ENCODE measurements around the gene TAS2R3.
A peak's percentile ranks its signal among the peaks of the same experiment; 100 is the strongest.
"Not testable (repeated sequence)": the region's sequence is repeated elsewhere in the genome, so short reads cannot be mapped to it uniquely, and the experiment has no call there.

Gene TAS2R3

GRCh38 chr7:141763797-141764196 is at the start of gene TAS2R3:
TAS2R3 (plus strand) TSS chr7:141764097; CDS start chr7:141764159, 62 bp downstream.
- no peak for DNase-seq (ENCODE audit: low read depth in 2 of 3, low spot score in 1 of 3)

GRCh38 chr7:141714571-141714970 is 49.3 kb upstream of the TAS2R3 start:
- no peak for DNase-seq (ENCODE audit: low read depth in 2 of 3, low spot score in 1 of 3)

- no peak for DNase-seq (ENCODE audit: low read depth in 2 of 3, low spot score in 1 of 3)
These were observed 48.9 kb upstream of the TAS2R3 start for GRCh38 chr7:141715018-141715417.

- DNase-seq (ENCODE audit: low read depth in 2 of 3, low spot score in 1 of 3): no peak
These were observed 47.9 kb upstream of the TAS2R3 start for GRCh38 chr7:141715794-141716689.

GRCh38 chr7:141717450-141717849 is 46.4 kb upstream of the TAS2R3 start:
- DNase-seq (ENCODE audit: low read depth in 2 of 3, low spot score in 1 of 3): no peak

DNA sequence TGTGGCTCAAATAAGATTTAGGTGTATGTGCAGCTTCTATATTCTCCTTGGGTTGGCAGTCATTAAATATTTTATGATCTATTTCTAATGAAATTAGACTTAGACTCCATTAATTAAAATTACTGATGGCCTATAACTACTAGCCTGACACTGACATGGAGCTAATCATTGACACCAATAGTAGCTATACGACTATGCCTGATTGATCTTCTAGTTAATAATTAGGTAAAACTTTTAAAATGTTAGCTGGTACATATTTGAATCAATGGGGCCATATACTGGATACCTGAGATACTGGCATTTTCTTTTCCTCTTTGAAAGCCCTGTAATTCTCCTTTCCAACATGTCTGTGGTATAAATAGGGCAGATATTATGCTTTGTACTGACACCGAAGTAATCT is 41.4 kb upstream of the TAS2R3 start:
- no peak for DNase-seq (ENCODE audit: low read depth in 2 of 3, low spot score in 1 of 3)

GRCh38 chr7:141729020-141729419 is 34.9 kb upstream of the TAS2R3 start:
- no peak for DNase-seq (ENCODE audit: low read depth in 2 of 3, low spot score in 1 of 3)

GRCh38 chr7:141731476-141732149 is 32.3 kb upstream of the TAS2R3 start:
- no peak for DNase-seq (ENCODE audit: low read depth in 2 of 3, low spot score in 1 of 3)

- DNase-seq (ENCODE audit: low read depth in 2 of 3, low spot score in 1 of 3): no peak
These were observed 26.6 kb upstream of the TAS2R3 start for GRCh38 chr7:141737118-141737835.

GRCh38 chr7:141737836-141738591 is 25.9 kb upstream of the TAS2R3 start, which contains the start of gene SSBP1:
SSBP1 (plus strand) TSS chr7:141738358; CDS start chr7:141739167, 809 bp downstream.
- peak; percentile 86 to 88 (median 86) for DNase-seq (ENCODE audit: low read depth in 2 of 3, low spot score in 1 of 3)

DNA sequence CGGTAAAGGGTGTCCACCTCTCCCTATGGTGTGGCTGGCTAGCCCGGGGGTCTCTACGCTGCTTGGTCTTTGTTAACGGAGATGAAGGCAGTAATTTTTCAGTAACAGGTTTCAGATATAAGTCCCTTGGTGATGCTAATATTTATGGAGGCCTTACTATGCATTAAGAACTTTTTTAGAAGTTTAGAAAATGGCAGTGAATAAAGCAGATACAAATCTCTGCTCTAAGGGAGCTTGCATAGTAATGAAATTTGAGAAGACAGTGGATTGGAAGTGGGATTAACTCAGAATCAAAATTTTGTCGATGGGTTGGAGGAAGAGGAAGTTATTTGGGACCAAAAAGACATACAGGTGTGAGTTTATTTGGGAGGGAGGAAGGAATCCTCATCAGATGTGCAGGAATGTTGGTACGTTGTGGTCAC is 25.3 kb upstream of the TAS2R3 start:
- no peak for DNase-seq (ENCODE audit: low read depth in 2 of 3, low spot score in 1 of 3)

DNA sequence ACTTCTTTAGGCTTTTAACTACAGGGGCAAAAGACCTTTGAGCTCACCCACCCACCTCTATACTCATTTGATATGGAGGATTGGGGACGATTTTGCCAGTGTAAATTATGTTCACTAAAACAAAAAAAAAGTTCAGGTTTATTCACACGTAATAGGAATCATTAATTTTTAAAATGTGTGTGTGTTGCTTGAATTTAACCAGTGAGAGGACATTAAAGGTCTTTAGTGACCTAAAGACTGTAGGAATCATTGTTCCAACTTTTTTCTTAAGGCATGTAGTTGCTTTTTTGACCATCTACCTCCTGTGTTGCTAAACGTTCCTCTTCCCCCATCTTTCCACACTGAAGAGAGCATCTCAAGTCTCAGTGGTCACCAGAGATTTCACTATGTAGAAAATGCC is 24.6 kb upstream of the TAS2R3 start:
- DNase-seq (ENCODE audit: low read depth in 2 of 3, low spot score in 1 of 3): no peak

DNA sequence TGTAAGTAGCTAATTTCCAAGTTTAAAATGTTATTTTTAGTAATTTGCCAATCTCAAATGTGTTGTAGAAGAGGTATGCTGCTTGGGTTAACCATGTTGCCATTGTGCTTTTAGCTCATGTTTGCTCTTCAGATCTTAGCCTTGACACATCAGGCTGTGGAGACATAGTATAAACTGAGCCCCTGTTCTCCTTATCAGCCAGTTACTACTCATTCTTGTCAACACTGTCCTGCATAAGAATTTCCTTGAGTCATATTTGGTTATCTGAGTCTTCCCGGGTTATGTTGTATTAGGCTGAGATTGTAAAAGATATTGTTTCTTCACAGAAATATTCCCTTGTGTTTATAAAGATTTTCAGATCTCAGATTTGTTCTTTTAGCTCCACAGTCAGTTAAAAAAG is 21.7 kb upstream of the TAS2R3 start:
- DNase-seq (ENCODE audit: low read depth in 2 of 3, low spot score in 1 of 3): no peak

- no peak for DNase-seq (ENCODE audit: low read depth in 2 of 3, low spot score in 1 of 3)
These were observed 19.8 kb upstream of the TAS2R3 start for GRCh38 chr7:141744131-141744530.

DNA sequence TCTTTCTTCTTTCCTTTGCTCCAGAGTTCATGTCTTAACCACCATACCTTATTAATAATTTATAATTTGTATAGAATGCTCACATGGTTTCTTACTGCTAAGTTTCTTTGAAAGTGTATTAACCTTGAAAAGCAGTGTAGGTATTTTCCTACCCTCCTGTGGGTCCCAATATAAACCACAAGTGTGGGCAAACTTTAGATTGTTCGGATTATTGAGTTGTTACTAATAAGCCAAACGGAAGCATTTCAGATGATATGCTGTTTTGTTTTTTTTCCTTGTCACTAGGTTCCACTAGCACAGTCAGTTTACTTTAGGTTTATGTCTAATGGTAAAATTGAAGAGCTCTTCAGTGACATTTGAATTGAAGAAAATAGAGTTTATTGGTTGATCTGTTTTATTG is 15.5 kb upstream of the TAS2R3 start:
- DNase-seq (ENCODE audit: low read depth in 2 of 3, low spot score in 1 of 3): no peak

DNA sequence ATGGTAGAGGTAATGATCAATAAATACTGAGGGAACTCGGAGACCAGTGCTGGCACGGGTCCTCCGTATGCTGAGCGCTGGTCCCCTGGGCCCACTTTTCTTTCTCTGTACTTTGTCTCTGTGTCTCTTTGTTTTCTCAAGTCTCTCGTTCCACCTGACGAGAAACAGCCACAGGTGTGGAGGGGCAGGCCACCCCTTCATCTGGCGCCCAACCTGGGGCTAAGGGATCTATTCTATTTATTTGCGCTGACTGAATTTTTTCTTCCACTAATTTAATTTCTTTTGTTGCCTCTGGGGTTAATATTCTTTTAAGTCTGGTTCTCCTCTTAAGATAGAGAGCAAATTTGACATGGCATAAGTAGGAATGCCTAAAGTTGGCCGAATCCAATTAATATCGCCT is 12.0 kb upstream of the TAS2R3 start:
- not testable (repeated sequence) for DNase-seq (ENCODE audit: low read depth in 2 of 3, low spot score in 1 of 3)

- DNase-seq (ENCODE audit: low read depth in 2 of 3, low spot score in 1 of 3): peak in 1 of 3 donors; percentile 34
These were observed 11.3 kb upstream of the TAS2R3 start for GRCh38 chr7:141752634-141753033.

DNA sequence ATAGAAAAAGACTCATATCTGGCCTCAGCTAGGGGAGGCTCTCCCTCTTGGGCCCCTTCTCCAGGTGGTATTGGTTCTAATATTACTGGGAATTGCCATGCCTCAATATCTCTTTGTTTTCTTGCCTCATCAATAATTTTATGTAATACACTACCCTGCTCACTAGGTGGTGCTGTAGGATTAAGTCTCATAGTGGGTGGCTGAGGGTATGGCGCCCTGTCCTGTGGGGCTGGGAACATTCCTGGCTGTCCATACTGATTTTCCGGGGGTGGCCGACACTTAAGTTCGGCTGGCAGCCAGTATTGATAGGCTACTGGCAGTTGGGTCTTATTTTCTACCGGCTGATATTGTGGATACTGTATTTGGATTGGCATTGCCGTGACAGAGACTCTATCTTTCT is 9.0 kb upstream of the TAS2R3 start:
- DNase-seq (ENCODE audit: low read depth in 2 of 3, low spot score in 1 of 3): peak in 1 of 3 donors; percentile 28

- not testable (repeated sequence) for DNase-seq (ENCODE audit: low read depth in 2 of 3, low spot score in 1 of 3)
These were observed 6.2 kb downstream of the TAS2R3 start for GRCh38 chr7:141770083-141770583.

DNA sequence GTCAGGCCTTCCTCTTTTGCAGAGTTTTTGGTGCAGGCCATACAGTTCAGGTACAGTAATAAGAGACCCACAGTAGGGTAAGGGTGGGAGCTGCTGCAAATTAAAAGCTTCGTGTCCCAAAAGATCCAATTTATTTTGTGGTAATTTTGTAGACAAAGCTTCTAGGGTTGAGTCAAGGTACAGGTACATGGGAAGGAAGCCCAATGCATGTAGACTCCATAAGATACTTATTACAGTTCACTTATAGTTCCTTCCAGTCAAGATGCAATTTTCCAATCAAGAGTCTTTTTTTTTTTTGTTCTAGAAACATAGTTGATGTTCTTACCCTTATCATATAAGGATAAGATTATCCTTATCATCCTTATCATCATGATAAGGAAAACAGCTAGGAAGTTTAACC is 12.5 kb downstream of the TAS2R3 start, which contains the start of gene TAS2R4:
Gene TAS2R4, plus strand, starts transcription at position 301 of the 400 bp plus-strand sequence. CDS start 1,815 bp downstream, outside the sequence.
- no peak for DNase-seq (ENCODE audit: low read depth in 2 of 3, low spot score in 1 of 3)
